Choroid plexus epithelial cell (primary cell): Measurements from ENCODE around the gene CLDN15.
A peak's percentile ranks its signal among the peaks of the same experiment; 100 is the strongest.
"Not testable (repeated sequence)": the region's sequence is repeated elsewhere in the genome, so short reads cannot be mapped to it uniquely, and the experiment has no call there.

ENCODE experiments used
- DNase-seq: peaks from one replicate; pipeline ENCODE4 v3.0.0-alpha.2; 2010; ENCODE audit warnings: low read depth
- H3K4me3 ChIP-seq: 2 replicates; pipeline ENCODE4 v1.5.1; 2011; ENCODE audit warnings: low read depth, mild to moderate bottlenecking, control low read depth, low read length, moderate library complexity
- TF ChIP-seq, protein P1 (sequence below): conservative IDR thresholded peaks from 2 replicates; pipeline ENCODE4 v1.5.1; 2011; ENCODE audit warnings: low read depth, mild to moderate bottlenecking, control low read depth, inconsistent platforms, low read length, moderate library complexity

Gene CLDN15

GRCh38 chr7:101273206-101273605 is 35.6 kb upstream of the CLDN15 start:
- TF ChIP-seq, protein P1, sequence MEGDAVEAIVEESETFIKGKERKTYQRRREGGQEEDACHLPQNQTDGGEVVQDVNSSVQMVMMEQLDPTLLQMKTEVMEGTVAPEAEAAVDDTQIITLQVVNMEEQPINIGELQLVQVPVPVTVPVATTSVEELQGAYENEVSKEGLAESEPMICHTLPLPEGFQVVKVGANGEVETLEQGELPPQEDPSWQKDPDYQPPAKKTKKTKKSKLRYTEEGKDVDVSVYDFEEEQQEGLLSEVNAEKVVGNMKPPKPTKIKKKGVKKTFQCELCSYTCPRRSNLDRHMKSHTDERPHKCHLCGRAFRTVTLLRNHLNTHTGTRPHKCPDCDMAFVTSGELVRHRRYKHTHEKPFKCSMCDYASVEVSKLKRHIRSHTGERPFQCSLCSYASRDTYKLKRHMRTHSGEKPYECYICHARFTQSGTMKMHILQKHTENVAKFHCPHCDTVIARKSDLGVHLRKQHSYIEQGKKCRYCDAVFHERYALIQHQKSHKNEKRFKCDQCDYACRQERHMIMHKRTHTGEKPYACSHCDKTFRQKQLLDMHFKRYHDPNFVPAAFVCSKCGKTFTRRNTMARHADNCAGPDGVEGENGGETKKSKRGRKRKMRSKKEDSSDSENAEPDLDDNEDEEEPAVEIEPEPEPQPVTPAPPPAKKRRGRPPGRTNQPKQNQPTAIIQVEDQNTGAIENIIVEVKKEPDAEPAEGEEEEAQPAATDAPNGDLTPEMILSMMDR, result no peak
- DNase-seq, result no peak
- H3K4me3 ChIP-seq, result no peak overlapping the region

DNA sequence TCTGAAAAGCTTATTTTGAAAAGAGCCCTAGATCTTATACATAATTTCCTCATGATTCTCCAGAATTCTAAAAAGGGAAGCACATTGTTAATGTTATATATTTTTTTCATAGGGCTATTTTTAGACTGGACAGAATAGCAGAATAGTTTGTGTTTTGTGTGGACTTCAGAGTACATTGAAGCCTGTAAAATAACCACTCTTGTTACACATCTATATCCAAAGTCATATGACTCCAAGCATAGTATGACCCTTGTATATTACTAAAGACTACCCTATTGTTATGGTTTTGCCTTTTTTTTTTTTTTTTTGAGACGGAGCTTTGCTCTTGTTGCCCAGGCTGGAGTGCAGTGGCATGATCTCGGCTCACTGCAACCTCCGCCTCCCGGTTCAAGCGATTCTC is 33.4 kb upstream of the CLDN15 start:
- DNase-seq, result no peak
- no peak overlapping the region for H3K4me3 ChIP-seq
- TF ChIP-seq, protein P1, result no peak

DNA sequence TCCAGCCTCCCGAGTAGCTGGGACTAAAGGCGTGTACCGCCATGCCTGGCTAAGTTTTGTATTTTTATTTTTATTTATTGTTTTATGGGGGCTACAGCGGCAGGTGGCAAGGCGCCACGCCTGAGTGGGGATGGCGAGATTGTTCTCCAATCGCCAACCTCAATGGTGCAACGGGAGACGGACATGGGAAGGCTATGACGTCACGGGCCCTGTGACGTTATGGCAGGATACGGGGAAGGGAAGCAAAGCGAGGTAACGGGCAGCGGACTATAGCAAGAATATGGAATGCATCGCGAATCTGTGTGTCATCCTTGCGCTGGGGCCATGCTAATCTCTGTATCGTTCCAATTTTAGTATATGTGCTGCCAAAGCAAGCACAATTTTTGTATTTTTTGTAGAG is 32.1 kb upstream of the CLDN15 start:
- TF ChIP-seq, protein P1, result no peak
- no peak for DNase-seq
- no peak overlapping the region for H3K4me3 ChIP-seq

DNA sequence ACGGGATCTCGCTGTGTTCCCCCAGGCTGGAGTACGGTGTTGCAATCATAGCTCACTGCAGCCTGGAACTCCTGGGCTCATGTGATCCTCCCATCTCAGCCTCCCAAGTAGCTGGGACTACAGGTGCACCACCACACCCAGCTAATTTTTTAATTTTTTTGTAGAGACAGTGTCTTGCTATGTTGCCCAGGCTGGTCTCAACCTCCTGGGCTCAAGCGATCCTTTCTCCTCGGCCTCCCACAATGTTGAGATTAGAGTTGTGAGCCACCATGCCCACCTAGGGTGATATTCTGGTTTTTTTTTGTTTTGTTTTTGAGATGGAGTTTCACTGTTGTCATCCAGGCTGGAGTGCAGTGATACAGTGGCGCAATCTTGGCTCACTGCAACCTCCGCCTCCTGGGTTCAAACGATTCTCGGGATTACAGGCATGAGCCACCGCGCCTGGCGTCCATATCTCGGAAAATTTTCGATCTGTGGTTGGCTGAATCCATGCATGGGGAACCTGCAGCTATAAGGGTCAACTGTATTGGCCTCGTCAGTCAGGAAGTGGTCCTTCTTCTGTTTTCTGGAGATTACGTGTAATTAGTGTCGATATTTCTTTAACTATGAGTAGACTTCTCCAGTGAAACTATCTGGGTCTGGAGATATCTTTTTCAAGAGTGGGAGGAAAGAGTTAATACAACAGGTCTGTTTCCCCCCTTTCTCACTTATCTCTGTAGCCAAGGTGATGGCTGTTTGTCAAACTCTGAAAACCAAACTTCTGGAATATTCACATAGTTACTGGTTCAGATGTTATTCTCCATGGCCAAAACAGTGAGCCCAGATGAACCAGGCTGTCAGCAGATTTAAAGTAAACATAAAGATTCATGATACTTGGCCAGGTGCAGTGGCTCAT is 28.3 kb upstream of the CLDN15 start:
- no peak for DNase-seq
- no peak overlapping the region for H3K4me3 ChIP-seq
- TF ChIP-seq, protein P1, result no peak

DNA sequence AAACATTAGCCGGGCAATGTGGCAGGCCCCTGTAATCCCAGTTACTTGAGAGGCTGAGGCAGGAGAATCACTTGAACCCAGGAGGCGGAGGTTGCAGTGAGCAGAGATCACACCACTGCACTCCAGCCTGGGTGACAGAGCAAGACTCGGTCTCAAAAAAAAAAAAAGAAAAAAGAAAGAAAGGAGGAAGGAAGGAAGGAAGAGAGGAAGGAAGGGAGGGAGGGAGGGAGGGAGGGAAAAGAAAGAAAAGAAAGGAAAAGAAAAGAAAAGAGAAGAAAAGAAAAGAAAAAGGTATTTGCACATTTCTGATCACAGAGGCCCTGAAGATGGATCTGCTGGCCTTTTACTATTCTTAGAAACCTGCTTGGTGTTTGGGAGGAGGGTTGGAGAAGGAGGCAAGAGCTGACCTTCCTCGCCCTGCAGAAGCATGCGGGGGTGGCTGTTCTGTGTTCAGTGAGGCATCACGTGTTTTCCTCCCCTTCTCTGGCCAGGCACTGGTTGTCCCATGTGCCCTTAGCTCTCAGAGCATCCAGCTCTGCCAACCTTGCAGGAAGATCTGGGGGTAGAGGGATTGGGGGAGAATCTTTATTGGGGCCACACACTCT is 26.6 kb upstream of the CLDN15 start:
- peak; percentile 32 for DNase-seq
- H3K4me3 ChIP-seq, result not testable (repeated sequence)

GRCh38 chr7:101258243-101258731 is 20.7 kb upstream of the CLDN15 start:
- DNase-seq, result no peak
- TF ChIP-seq, protein P1, result no peak

DNA sequence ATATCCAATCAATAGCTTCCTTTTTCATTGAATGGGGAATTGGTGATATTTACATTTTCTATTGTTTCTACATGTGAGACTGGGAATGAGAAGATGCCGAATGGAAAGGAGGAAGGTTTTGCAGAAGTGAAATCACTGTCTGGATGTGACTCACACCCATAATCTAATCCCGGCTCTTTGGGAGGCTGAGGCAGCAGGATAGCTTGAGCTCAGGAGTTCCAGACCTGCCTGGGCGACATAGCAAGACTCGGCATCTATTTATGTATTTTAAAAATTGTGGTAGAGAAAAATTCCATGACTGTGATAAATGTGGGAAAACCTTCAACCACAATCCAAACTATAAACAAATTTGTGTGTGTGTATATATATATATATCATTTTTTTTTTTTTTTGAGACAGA is 18.2 kb upstream of the CLDN15 start:
- TF ChIP-seq, protein P1, result no peak
- H3K4me3 ChIP-seq, result no peak overlapping the region
- DNase-seq, result no peak

More at GRCh38 chr7:101258243-101258731, 20.7 kb upstream of the CLDN15 start:
- no peak overlapping the region for H3K4me3 ChIP-seq

DNA sequence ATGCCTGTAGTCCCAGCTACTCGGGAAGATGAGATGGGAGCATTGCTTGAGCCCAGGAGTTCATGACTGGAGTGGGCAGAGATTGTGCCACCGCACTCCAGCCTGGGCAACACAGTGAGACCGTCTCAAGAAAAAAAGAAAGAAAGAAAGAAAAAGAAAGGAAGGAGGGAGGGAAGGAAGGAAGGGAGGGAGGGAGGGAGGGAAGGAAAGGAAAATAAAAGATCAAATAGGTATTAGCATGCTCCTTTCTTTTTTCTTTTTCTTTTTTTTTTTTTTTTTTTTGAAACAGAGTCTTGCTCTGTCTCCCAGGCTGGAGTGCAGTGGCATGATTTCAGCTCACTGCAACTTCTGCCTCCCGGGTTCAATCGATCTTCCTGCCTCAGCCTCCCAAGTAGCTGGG is 15.6 kb upstream of the CLDN15 start:
- H3K4me3 ChIP-seq, DNase-seq: not testable (repeated sequence)
